MCF 10A (cell line): ENCODE measurements around the gene LOXL4. TPM values are rescaled to one million over a fixed set of nuclear protein-coding genes. Genes with fewer than 3 reads are reported as not detected.

Source experiments
- BruUV-seq: library from RNA; stranded (reverse); fragments of 400-500 nt; replicated peaks from 2 replicates; lab custom pipeline; 2021; lab: Mats Ljungman, UMichigan
- CTCF ChIA-PET: fragments of 300-600 bp; sonication (Branson Sonifier 250); formaldehyde crosslinking; extraction: SDS; loops from one replicate; lab custom pipeline; 2021; ENCODE audit warnings: antibody characterized with exemption, inconsistent platforms; lab: Yijun Ruan, JAX
- POLR2A ChIA-PET: fragments of 300-600, 350-650 bp; sonication (Branson Sonifier 250); formaldehyde crosslinking; extraction: SDS; loops from one replicate; lab custom pipeline; 2020; ENCODE audit warnings: antibody characterized with exemption, inconsistent platforms; lab: Yijun Ruan, JAX
- DNase-seq: peaks from one replicate; pipeline ENCODE4 v3.0.0-alpha.2; 2018; ENCODE audit not compliant: unreplicated experiment
- H3K27ac Mint-ChIP-seq: one replicate; pipeline ENCODE4 v1.8.0; 2022; ENCODE audit warnings: mild to moderate bottlenecking, low read depth, mixed read lengths; ENCODE audit not compliant: unreplicated experiment
- H3K27me3 Mint-ChIP-seq: one replicate; pipeline ENCODE4 v1.8.0; 2022; ENCODE audit warnings: mixed read lengths; ENCODE audit not compliant: insufficient read depth, unreplicated experiment
- H3K36me3 Mint-ChIP-seq: one replicate; pipeline ENCODE4 v1.8.0; 2022; ENCODE audit warnings: mild to moderate bottlenecking, moderate library complexity, mixed read lengths; ENCODE audit not compliant: insufficient read depth, unreplicated experiment
- H3K4me1 Mint-ChIP-seq: one replicate; pipeline ENCODE4 v1.8.0; 2022; ENCODE audit warnings: mixed read lengths; ENCODE audit not compliant: insufficient read depth, unreplicated experiment
- H3K4me3 Mint-ChIP-seq: one replicate; pipeline ENCODE4 v1.8.0; 2022; ENCODE audit warnings: mild to moderate bottlenecking, moderate library complexity, mixed read lengths; ENCODE audit not compliant: unreplicated experiment
- H3K9me3 Mint-ChIP-seq: one replicate; pipeline ENCODE4 v1.8.0; 2022; ENCODE audit warnings: mixed read lengths; ENCODE audit not compliant: unreplicated experiment
- CTCF ChIP-seq: fragments of 200-600 bp; IDR thresholded peaks from one replicate; pipeline ENCODE4 v1.8.0; 2022; ENCODE audit warnings: antibody characterized with exemption, mild to moderate bottlenecking; ENCODE audit not compliant: unreplicated experiment
- intact Hi-C: fragments of 100-400 bp; cut with micrococcal nuclease; formaldehyde crosslinking; loops from 2 replicates; pipeline ENCODE4 v1.14.1; 2022
- total RNA-seq: library from RNA; stranded (reverse); gene quantifications from 2 replicates; pipeline ENCODE4 v1.2.3, GENCODE V29; 2022

Gene LOXL4
- total RNA-seq, 1 experiment from 2014 or later: not detected

DNA sequence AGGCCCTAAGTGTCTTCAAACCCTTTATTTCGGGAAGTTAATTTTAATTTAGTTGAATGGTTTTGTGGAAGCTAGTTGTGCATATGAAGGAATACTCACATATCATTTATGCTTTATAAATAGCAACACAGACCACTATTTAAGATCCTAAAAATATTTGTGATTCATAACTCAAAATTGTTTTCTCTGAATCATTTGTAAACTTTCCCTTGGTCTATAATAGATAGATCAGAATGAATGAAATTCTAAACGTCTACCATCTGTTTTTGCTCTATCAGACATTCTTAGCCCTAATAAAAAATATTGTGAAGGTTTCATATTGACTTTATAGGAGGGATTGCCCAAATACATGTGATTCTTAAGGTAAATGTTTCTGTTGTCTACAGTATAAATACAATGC, 43.5 kb downstream of the LOXL4 start:
- Mint-ChIP-seq H3K27ac (no peak overlapping the region), H3K27me3 (no peaks in the 10 kb centered on the region), H3K4me1 (peaks cover 6% of the 10 kb centered on the region), H3K9me3 (peaks cover 3% of the 10 kb centered on the region), H3K4me3 (no peak overlapping the region), H3K36me3 (peaks cover 7% of the 10 kb centered on the region)
- intact Hi-C loops: no loop called here
- BruUV-seq: no TSS peak
- ChIA-PET POLR2A (interaction anchor here (0.7 kb wide), 1 partner anchor 13 kb away, joined by 3 read pairs; no protein-coding TSS in a partner anchor), CTCF (no interaction called here)
- TF ChIP-seq CTCF: no peak
- DNase-seq: no peak

DNA sequence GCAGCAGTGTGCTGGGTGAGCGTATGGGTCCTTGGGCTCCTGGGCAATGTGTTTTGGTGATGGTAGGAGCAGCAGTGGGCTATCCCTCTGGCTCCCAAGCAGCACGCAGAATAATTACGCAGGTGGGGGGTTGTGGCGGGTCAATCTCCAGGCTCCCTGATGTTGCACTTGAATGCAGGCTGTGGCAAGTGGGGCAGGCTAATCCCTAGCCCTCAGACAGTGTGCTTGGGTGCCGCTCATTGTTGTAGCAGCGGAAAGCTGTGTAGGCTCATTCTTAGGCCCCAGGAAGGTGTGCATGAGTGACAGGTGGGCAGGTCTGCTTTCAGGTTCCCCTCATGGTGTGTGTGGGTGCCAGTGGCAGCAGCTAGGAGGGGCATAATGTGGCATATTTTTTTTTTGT, 44.1 kb downstream of the LOXL4 start:
- BruUV-seq: no TSS peak
- H3K9me3 Mint-ChIP-seq: peaks cover 9% of the 10 kb centered on the region
- no peak overlapping the region for H3K4me3 Mint-ChIP-seq
- no peaks in the 10 kb centered on the region for H3K27me3 Mint-ChIP-seq
- TF ChIP-seq CTCF: no peak
- POLR2A ChIA-PET: interaction anchor here (0.7 kb wide), 1 partner anchor 13 kb away, joined by 3 read pairs; no protein-coding TSS in a partner anchor
- CTCF ChIA-PET: interaction anchor here (0.6 kb wide), 1 partner anchor 60 kb away, joined by 3 read pairs; no protein-coding TSS in a partner anchor
- peaks cover 6% of the 10 kb centered on the region for H3K4me1 Mint-ChIP-seq
- intact Hi-C loops: no loop called here
- DNase-seq: no peak
- no peak overlapping the region for H3K27ac Mint-ChIP-seq
- H3K36me3 Mint-ChIP-seq: peaks cover 7% of the 10 kb centered on the region

GRCh38 chr10:98217801-98218200, 50.2 kb downstream of the LOXL4 start:
- no peak overlapping the region for H3K27ac Mint-ChIP-seq
- intact Hi-C loops: no loop called here
- H3K9me3 Mint-ChIP-seq: peaks cover 22% of the 10 kb centered on the region
- no peaks in the 10 kb centered on the region for H3K4me1 Mint-ChIP-seq
- DNase-seq: no peak
- BruUV-seq: no TSS peak
- H3K4me3 Mint-ChIP-seq: no peak overlapping the region
- H3K27me3 Mint-ChIP-seq: no peaks in the 10 kb centered on the region
- no peaks in the 10 kb centered on the region for H3K36me3 Mint-ChIP-seq
- POLR2A ChIA-PET: no interaction called here
- CTCF ChIA-PET: no interaction called here
- TF ChIP-seq CTCF: no peak

DNA sequence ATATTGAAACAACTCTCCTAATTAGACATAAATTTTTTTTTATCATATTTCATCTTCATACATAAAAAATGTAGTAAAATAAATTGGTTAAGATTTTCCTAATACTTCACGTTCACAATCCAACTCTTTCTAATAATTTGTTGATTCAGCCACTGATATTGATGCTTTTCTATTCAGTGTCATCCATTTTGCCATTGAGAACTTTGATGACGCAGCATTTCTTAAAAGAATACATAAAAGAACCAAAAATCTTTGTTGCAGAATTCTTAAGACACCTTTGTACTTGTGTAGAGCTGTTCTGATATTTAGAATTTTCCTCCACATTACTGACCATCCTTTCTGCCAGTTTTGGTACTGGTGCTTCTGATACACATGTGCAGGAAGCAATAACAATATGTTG, 52.6 kb downstream of the LOXL4 start:
- no TSS peak for BruUV-seq
- Mint-ChIP-seq H3K27me3 (no peaks in the 10 kb centered on the region), H3K9me3 (peaks cover 22% of the 10 kb centered on the region), H3K4me1 (peaks cover 16% of the 10 kb centered on the region), H3K27ac (no peak overlapping the region), H3K36me3 (no peaks in the 10 kb centered on the region), H3K4me3 (no peak overlapping the region)
- no peak for TF ChIP-seq CTCF
- no peak for DNase-seq
- CTCF ChIA-PET: interaction anchor here (0.7 to 1.8 kb wide), 4 partner anchors 43 to 95 kb away, joined by 3 to 4 read pairs (median 4); no protein-coding TSS in a partner anchor
- intact Hi-C loops: no loop called here
- POLR2A ChIA-PET: no interaction called here
